GM18499 (cell line): ENCODE measurements around the gene FUNDC2.

Source experiments
- ATAC-seq: cut with Tn5 transposase; IDR thresholded peaks from one replicate; pipeline ENCODE4 v1.9.1; 2021; ENCODE audit warnings: moderate number of reproducible peaks; ENCODE audit not compliant: insufficient read depth, unreplicated experiment

The FUNDC2 gene

DNA sequence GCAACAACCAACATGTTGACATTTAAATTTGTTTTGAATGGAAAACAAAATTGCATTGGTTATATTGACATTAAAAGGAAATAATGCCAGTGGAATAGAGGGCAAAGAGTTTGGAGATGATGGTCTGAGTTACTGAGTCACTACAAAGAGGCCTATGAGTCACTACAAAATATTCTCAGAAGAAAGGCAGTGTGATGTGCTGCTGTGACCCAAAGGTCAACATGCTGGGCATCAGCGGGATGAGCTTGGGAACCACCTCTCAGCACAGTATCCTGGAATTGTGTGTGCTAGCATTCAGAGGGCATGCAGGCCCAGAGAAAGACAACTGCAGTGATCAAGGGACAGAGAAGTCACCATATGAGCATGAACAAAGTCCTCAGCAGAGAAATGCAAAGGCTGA lies 41.5 kb downstream of the FUNDC2 start:
- no peak for ATAC-seq

DNA sequence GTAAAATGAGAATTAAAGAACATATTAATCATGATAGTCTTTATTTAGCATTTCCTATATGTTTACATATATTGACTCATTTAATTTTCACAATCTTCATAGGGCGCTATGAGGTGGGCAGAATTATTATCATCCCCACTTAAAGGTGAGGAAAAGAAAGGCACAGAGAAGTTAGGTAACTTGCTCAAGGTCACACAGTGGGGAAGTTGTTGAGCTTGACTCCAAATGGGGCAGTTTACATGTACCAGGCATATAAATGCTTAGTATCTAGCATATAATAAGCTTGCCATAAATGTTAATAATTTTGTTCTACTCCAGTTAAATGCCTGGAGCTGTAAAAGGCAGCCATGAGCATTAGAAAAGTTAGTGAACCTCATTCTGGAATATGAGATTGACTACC lies 42.8 kb downstream of the FUNDC2 start:
- no peak for ATAC-seq

DNA sequence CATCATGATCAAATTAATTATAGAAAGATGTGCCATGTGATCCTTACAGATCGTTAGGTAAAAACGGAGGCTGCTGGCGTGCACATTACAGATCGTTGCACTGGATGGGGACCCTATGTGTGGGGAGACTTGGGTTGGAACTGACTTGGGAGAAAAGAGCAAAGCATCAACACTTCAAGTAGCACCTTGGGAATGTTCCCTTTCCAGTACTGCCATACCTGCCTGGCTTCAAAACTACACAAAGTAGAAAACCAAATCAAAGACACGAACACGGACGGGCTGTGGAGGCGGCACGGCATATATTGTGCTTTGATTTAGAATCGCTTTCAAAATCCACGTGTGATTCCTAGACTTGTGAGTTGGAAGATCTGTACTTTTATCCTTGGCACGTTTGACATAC lies 43.4 kb downstream of the FUNDC2 start:
- no peak for ATAC-seq

DNA sequence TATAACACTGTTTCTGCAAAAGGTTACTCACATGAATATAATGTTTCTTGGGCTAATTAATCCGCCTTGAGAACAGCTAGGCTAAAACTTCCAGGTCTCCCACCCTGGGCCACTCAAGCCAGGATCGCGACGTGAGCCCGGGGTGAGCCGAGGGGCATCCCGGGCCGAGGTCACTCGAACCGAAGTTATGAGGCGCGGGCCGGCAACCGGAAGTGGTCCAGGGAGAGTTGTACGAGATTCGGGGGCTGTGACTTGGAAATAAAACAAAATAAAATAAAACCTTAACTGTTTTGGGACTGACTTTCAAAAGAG lies 44.0 kb downstream of the FUNDC2 start:
- ATAC-seq, result no peak

DNA sequence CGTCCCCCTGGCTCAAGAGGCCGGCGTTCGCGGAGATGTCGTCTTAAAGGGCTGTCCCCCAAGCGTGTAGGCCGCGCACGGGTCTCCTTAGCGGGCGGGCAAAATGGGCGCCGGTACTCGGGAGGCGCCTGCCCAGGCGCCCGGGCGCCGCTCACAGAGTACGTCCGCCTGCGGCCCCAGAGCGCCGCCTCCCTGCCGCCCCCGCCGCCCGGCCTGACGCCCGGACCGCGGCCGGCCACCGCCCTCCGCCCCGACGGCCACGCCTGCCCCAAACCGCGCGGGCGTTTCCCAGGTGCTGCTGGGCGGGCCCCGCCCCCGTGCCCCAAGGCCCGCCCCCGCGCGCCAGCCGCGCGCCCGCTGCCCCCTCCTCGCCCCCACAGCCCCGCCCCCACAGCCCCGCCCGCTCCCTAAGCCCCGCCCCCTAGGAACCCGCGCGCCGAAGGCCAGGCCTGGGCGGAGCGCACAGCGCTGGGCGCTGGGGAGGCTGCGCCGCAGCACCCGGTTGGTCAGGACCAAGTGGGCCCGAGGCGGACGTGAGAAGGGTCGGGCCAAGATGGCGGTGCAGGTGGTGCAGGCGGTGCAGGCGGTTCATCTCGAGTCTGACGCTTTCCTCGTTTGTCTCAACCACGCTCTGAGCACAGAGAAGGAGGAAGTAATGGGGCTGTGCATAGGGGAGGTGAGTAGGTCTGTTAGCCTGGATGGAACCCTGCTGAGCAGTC lies 44.5 kb downstream of the FUNDC2 start, which contains the start of the genes BRCC3, CMC4 and MTCP1:
Gene BRCC3 (plus strand): TSS at position 534 of the 719 bp plus-strand sequence. CDS start 20 bp downstream, at position 554.
Gene CMC4 (minus strand): TSS at position 162 of the 719 bp plus-strand sequence. CDS start 7,113 bp downstream, outside the sequence.
Gene MTCP1 (minus strand): TSS at position 162 of the 719 bp plus-strand sequence. CDS start 5,126 bp downstream, outside the sequence.
- no peak for ATAC-seq

DNA sequence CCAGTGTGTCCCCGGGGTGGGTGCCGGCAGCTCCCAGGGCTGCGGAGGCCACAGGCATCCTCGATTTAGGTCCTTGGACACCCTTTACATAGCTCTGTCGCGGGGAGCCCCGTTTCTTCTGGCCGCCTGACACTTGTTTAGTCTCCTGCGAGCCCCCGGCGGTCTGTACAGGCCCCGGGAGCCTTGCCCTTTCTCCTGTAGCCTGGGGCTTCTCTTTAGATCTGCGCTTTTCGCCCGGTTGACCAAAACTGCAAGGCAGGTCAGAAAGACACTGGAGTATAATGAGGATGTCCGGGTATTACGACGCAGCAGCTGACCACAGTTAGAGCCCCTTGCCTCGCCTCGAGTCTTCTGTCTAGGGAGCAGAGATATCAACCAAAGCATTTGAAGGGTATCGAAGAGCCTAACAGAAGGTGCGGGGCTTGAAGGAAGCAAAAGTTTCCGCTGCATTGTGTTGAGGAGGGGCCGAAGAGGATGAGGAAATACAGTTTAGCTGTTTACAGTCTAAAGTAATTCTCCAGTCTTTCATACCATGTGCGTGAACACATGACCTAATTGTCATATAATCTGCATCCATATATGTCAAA lies 45.1 kb downstream of the FUNDC2 start:
- no peak for ATAC-seq

DNA sequence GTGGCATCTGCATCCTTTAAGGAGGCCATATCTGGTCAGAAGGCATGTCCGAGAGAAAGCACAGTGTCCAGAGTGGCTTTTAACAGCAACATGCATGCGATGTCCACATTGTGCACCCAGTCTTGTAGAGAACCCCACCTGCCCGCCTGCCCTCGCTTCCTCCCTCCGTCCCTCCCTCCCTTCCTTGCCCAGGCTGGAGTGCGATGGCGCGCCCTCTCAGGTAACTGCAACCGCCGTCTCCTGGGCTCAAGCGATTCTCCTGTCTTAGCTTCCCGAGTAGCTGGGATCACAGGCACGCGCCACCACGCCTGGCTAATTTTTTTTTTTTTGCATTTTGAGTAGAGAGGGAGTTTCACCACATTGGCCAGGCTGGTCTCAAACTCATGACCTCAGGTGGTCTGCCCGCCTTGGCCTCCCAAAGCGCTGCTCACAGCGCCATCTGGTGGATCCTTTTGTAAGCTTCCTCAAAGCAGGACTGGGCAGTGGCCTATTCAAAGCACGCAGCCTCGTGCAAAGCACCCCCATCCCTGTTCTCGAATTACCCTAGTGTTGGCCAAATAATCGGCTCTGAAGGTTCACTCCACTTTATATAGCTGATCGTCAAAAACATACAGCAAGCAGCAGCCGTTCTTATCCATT lies 59.7 kb downstream of the FUNDC2 start:
- no peak for ATAC-seq

DNA sequence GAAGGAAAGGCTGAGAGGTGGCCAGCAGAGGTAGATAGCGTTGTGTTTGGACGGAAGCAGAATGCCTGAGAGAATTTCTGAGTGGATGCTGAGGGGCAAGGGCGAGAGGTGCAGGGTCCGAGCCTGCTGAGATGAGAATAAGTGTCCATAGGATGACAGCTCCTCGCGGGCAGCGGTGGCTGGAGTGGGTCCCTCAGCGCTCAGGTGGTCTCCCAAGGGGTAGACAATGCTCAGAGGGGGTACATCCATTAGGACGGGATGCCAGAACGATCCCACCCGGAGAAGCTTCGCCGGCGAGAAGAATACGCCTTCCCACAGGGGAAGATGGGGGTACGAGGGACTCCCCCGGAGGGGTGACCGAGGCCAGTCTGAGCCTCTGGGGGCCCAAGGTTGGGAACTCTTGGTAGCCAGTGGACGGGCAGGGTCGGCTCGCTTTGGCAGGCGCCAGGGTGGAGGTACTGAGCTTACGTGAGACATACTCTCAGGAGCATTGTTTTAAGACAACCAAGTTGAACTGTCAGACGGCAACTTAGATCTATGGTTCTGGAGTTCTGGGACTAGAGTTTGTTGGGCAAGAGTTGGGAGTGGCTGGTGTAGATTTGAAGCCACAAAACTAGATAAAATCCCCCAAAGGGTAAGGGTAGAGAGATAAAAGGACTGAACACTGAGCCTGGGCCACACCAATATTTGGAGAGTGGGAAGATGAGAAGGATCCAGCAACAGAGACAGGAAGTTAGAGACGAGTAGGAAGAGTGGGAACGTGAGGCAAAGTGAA lies 60.5 kb downstream of the FUNDC2 start:
- ATAC-seq, result no peak

DNA sequence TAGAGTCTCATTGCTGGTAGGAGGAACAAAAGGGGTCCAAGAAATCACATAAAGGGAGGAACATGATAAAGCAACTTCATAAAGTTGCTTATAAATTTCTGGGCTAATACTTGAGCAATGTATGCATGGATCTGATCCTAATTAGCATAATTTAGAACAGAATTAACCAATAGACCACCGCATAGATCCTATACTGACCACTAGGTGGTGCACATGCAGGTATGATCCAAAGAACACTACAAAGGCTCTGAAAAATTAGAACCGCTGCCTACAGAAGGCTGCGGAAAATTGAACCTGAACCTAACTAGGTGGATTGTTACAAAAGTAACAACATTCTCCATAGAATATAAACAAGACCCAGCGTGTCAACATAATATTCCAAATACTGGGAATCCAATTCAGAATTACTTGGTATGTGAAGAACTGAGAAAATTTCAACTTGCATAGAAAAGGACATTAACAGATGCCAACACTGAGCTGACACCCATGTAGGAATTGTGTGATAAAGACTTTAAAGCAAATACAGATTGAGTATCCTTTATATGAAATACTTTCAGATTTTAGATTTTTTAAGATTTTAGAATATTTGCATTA lies 67.9 kb downstream of the FUNDC2 start:
- ATAC-seq, result no peak

DNA sequence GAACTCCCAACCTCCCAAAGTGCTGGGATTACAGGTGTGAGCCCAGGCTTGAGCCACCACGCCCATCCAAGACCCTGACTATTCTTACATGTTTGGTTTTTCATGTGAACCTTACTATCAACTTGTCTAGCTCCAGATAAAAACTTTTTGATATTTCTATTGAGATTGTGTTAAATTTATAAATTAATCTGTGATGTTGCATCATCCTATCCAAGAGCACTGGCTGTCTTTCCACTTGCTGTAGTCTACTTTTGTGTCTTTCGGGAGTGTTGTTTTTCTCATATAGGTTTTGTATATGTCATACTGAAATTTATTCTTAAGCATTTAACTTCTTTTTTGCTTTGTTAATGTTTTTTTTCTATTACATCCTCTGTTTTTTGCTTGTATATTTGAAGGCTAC lies 79.3 kb downstream of the FUNDC2 start:
- no peak for ATAC-seq

DNA sequence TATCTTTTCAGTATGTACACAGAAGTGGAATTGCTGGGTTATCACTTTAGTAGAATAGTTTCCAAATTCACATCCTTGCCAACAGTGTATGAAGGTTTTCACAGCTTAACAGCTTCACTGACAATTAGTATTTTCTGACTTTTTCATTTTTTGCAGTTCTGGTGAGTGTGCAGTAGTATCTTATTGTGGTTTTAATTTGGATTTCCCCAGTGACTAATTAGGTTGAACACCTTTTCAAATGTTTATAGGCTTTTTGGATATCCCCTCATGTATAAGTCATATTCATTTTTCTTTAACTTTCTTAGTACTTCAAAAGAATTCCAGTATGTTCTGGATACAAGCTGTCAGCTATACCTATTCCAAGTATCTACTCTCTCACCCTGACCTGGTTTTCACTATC lies 81.8 kb downstream of the FUNDC2 start:
- no peak for ATAC-seq
